RWPE1 (cell line): ENCODE measurements around the gene CXADR.

Experiments
- CTCF ChIA-PET: fragments of 350-600 bp; sonication (Branson Sonifier 250); formaldehyde crosslinking; extraction: SDS; loops from one replicate; lab custom pipeline; 2021; lab: Yijun Ruan, JAX
- POLR2A ChIA-PET: fragments of 400-600 bp; formaldehyde crosslinking; extraction: SDS; loops from one replicate; lab custom pipeline; 2020; ENCODE audit warnings: antibody characterized with exemption; ENCODE audit not compliant: low non-redundant PET; lab: Yijun Ruan, JAX
- DNase-seq: peaks from one replicate; pipeline ENCODE4 v3.0.0; 2012; ENCODE audit warnings: low spot score
- H3K27ac ChIP-seq: fragments of 450-650 bp; 2 replicates; pipeline ENCODE4 v1.5.1; 2017
- CTCF ChIP-seq: fragments of 450-650 bp; conservative IDR thresholded peaks from 2 replicates; pipeline ENCODE4 v1.5.1; 2017; ENCODE audit warnings: low read depth, mild to moderate bottlenecking

CXADR gene

GRCh38 chr21:17512253-17513213 is at the start of gene CXADR:
CXADR (plus strand) TSS chr21:17513043; CDS start chr21:17513130, 87 bp downstream.
- H3K27ac ChIP-seq = peak within 1 kb of the TSS; percentile 46
- peak; percentile 84 for DNase-seq
- ChIA-PET POLR2A (interaction anchor here (1.3 kb wide), 1 partner anchor 75 kb away, joined by 4 read pairs; no protein-coding TSS in a partner anchor), CTCF (interaction anchor here (0.6 to 0.9 kb wide), 5 partner anchors 20 to 120 kb away, joined by 3 to 8 read pairs (median 3); no protein-coding TSS in a partner anchor)
- peak; percentile 55 for TF ChIP-seq CTCF

GRCh38 chr21:17466166-17466565 is 46.7 kb upstream of the CXADR start:
- DNase-seq = no peak
- POLR2A ChIA-PET = no interaction called here
- CTCF ChIA-PET = interaction anchor here (0.6 kb wide), 1 partner anchor 16 kb away, joined by 3 read pairs; no protein-coding TSS in a partner anchor

GRCh38 chr21:17467392-17467791 is 45.5 kb upstream of the CXADR start:
- no peak overlapping the region for H3K27ac ChIP-seq
- ChIA-PET CTCF (no interaction called here), POLR2A (no interaction called here)
- no peak for DNase-seq
- no peak for TF ChIP-seq CTCF

More at GRCh38 chr21:17466166-17466565, 46.7 kb upstream of the CXADR start:
- TF ChIP-seq CTCF = no peak
- no peak overlapping the region for H3K27ac ChIP-seq

- TF ChIP-seq CTCF = no peak
- ChIA-PET POLR2A (no interaction called here), CTCF (no interaction called here)
- no peak for DNase-seq
- H3K27ac ChIP-seq = no peak overlapping the region
These were observed 45.0 kb upstream of the CXADR start for GRCh38 chr21:17467829-17468228.

GRCh38 chr21:17468698-17469097 is 44.1 kb upstream of the CXADR start:
- no peak overlapping the region for H3K27ac ChIP-seq
- no peak for TF ChIP-seq CTCF
- no peak for DNase-seq
- CTCF ChIA-PET = interaction anchor here (0.6 kb wide), 1 partner anchor 456 kb away, joined by 3 read pairs; no protein-coding TSS in a partner anchor
- POLR2A ChIA-PET = no interaction called here

- ChIA-PET CTCF (no interaction called here), POLR2A (no interaction called here)
- no peak for TF ChIP-seq CTCF
- DNase-seq = no peak
- H3K27ac ChIP-seq = no peak overlapping the region
These were observed 43.1 kb upstream of the CXADR start for GRCh38 chr21:17469727-17470126.
